Measurements from ENCODE around the gene REC8.
A peak's percentile ranks its signal among the peaks of the same experiment; 100 is the strongest.

REC8 gene

DNA sequence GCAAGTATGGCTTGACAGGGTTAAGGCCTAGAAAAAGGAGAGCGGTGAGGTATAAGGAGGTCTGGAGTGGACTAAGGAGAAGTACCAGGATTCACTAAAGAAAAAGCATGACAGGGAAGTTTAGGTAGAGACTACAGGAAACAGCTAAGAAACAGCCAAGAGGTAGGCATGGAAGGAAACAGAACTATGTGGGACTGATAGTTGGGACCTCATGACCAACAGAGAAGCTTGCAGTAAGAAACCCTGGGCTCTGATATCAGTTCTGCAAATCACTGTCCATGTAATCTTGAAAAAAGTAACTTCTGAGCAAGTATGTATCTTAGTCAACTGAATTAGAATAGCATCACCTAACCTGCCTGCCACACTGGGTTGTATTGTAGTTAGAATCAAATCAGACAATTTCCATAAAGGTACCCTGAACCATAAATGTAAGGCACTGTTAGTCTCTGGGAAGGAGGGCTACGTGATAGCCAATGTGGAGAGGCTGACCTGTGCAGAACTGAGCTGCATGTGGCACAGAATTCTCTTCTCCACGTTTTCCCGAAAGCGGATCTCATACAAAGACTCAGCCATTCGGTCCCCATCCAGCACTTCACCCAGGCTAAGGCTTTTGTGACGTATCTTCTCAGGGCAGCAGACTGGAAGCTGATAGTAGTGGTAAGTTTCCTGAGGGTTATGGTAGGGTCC is 22.4 kb downstream of the REC8 start:
- H2AFZ ChIP-seq (ENCODE audit: low read depth, low read length) = no peak overlapping the region
- no peak overlapping the region for H3K4ac ChIP-seq (ENCODE audit: low read depth in 1 of 2, low read length in 2 of 2)
- H3K9ac ChIP-seq (ENCODE audit: low read length) = peak overlapping the region; percentile 100
- no peak overlapping the region for H2AK5ac ChIP-seq (ENCODE audit: low read length, severe bottlenecking)
- H3K4me1 ChIP-seq (ENCODE audit: control insufficient read depth, insufficient read depth, low read depth, low read length) = peaks cover 9% of the 10 kb centered on the region
- peak overlapping the region; percentile 82 to 94 for H3K4me3 ChIP-seq (ENCODE audit: insufficient read depth in 1 of 2, low read depth in 1 of 2, low read length in 2 of 2)
- peaks cover 24 to 45% of the 10 kb centered on the region in 2 experiments for H3K36me3 ChIP-seq (ENCODE audit: control insufficient read depth in 1 of 2, insufficient read depth in 2 of 2, low read depth in 1 of 2, low read length in 2 of 2)
- H3K9me3 ChIP-seq (ENCODE audit: control insufficient read depth, low read length) = no peaks in the 10 kb centered on the region
- peak overlapping the region in 1 of 2 experiments; percentile 21 for H2BK12ac ChIP-seq (ENCODE audit: low read length in 2 of 2)
- peak overlapping the region; percentile 67 for H3K4me2 ChIP-seq (ENCODE audit: low read length, poor library complexity, severe bottlenecking)
- 92% methylated on average over 5 of the region's 7 CpGs for WGBS
- no peak overlapping the region for H3K27ac ChIP-seq (ENCODE audit: low read length, poor library complexity, severe bottlenecking)
- H3K23ac ChIP-seq (ENCODE audit: low read length in 2 of 2) = no peak overlapping the region
- no peaks in the 10 kb centered on the region for H3K27me3 ChIP-seq (ENCODE audit: control insufficient read depth in 1 of 2, insufficient read depth in 1 of 2, low read length in 2 of 2)
- H2BK15ac ChIP-seq (ENCODE audit: low read depth, poor library complexity, severe bottlenecking) = no peak overlapping the region
- H3K18ac ChIP-seq (ENCODE audit: low read depth in 1 of 2, low read length in 2 of 2) = no peak overlapping the region
- peak; percentile 6 for DNase-seq
- H4K91ac ChIP-seq (ENCODE audit: low read length) = no peak overlapping the region
- H4K8ac ChIP-seq (ENCODE audit: low read length) = peak overlapping the region; percentile 90
- no peak overlapping the region for H2BK5ac ChIP-seq (ENCODE audit: low read depth, low read length, poor library complexity, severe bottlenecking)
- H3K79me1 ChIP-seq (replicated peaks; ENCODE audit: low read length, poor library complexity, severe bottlenecking) = peaks cover 29% of the 10 kb centered on the region
- no peak overlapping the region for H3K14ac ChIP-seq (ENCODE audit: low read length in 2 of 2)
- H2BK120ac ChIP-seq (ENCODE audit: low read depth, low read length) = no peak overlapping the region

DNA sequence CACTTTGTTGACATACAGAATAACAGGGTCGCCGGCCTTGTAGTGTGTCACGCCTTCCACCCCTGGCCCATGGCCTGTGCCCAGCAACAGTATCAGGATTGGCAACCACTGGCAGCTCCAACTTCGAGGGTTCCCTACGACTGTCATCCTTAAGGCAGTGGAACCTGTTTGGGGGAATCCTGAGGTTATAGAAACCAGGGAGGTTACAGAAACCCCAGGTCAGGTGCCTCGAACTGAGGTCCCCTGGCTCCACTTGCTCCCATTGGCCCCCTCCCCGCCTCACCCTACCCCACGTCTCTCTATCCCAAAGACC is 22.9 kb downstream of the REC8 start:
- peak overlapping the region; percentile 100 for H3K9ac ChIP-seq (ENCODE audit: low read length)
- H3K4me2 ChIP-seq (ENCODE audit: low read length, poor library complexity, severe bottlenecking) = peak overlapping the region; percentile 67
- WGBS = 71% methylated on average over 8 of the region's 8 CpGs
- peaks cover 31% of the 10 kb centered on the region for H3K79me1 ChIP-seq (replicated peaks; ENCODE audit: low read length, poor library complexity, severe bottlenecking)
- H3K27me3 ChIP-seq (ENCODE audit: control insufficient read depth in 1 of 2, insufficient read depth in 1 of 2, low read length in 2 of 2) = no peaks in the 10 kb centered on the region
- H3K27ac ChIP-seq (ENCODE audit: low read length, poor library complexity, severe bottlenecking) = no peak overlapping the region
- no peak for DNase-seq
- peak overlapping the region; percentile 93 for H2BK15ac ChIP-seq (ENCODE audit: low read depth, poor library complexity, severe bottlenecking)
- no peak overlapping the region for H2AK5ac ChIP-seq (ENCODE audit: low read length, severe bottlenecking)
- H3K4me1 ChIP-seq (ENCODE audit: control insufficient read depth, insufficient read depth, low read depth, low read length) = peaks cover 9% of the 10 kb centered on the region
- peak overlapping the region; percentile 82 to 94 for H3K4me3 ChIP-seq (ENCODE audit: insufficient read depth in 1 of 2, low read depth in 1 of 2, low read length in 2 of 2)
- no peak overlapping the region for H2BK5ac ChIP-seq (ENCODE audit: low read depth, low read length, poor library complexity, severe bottlenecking)
- no peak overlapping the region for H2AFZ ChIP-seq (ENCODE audit: low read depth, low read length)
- H2BK120ac ChIP-seq (ENCODE audit: low read depth, low read length) = peak overlapping the region; percentile 94
- H4K8ac ChIP-seq (ENCODE audit: low read length) = peak overlapping the region; percentile 90
- H3K14ac ChIP-seq (ENCODE audit: low read length in 2 of 2) = no peak overlapping the region
- H4K91ac ChIP-seq (ENCODE audit: low read length) = peak overlapping the region; percentile 99
- H3K23ac ChIP-seq (ENCODE audit: low read length in 2 of 2) = no peak overlapping the region
- H3K18ac ChIP-seq (ENCODE audit: low read depth in 1 of 2, low read length in 2 of 2) = peak overlapping the region in 1 of 2 experiments; percentile 99
- no peaks in the 10 kb centered on the region for H3K9me3 ChIP-seq (ENCODE audit: control insufficient read depth, low read length)
- H3K4ac ChIP-seq (ENCODE audit: low read depth in 1 of 2, low read length in 2 of 2) = peak overlapping the region; percentile 95 to 98
- H2BK12ac ChIP-seq (ENCODE audit: low read length in 2 of 2) = no peak overlapping the region
- H3K36me3 ChIP-seq (ENCODE audit: control insufficient read depth in 1 of 2, insufficient read depth in 2 of 2, low read depth in 1 of 2, low read length in 2 of 2) = peaks cover 23 to 41% of the 10 kb centered on the region in 2 experiments

DNA sequence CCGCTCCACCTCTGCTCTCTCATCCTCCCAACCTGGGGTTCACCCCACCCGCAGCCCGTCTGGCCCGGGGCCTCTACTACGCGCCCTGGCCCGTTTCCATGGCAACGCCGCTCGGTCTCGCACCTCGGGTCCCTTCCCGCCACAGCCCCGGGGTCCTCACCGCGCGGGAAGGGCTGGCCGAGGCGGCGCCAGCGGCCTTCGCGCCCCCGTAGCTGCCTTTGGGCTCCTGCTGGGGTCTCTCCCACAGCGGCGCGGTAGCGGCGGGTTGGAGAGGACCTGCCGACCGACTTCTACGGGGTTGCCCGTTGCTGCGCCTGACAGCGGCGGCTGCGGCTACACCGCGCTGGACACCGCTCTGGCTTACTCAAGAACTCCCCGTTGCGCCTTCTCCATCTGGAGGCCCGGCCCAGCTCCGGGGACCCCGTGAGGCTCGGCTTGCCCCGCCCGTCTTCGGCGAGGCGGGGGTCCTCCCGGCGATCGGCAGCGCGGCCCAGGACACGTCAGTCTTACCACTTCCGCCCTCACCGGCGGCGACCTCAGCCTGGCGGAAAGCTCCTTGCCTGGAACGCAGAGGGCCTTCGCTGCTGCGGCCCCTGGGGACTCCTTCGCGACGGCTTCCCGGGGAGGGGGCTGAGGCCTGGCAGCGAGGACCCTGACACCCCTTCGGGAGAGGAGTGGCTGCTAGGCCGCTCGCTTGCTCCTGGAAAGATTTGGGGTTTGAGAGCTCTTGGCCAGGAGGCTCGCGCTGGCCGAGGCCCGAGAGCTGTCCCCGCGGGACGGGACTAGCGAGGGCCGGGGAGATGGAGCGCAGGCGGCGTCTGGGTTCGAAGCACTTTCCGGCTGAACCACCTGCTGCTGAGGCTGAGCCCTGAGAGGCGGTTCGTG is 23.5 kb downstream of the REC8 start, which contains the start of gene TM9SF1:
Gene TM9SF1 (minus strand): TSS at position 256 of the 885 bp plus-strand sequence. CDS start 422 bp downstream, outside the sequence.
- Histone ChIP-seq H2AFZ (ENCODE audit: low read depth, low read length) (peak within 1 kb of the TSS; percentile 83), H3K36me3 (ENCODE audit: control insufficient read depth in 1 of 2, insufficient read depth in 2 of 2, low read depth in 1 of 2, low read length in 2 of 2) (peaks cover 23 to 35% of the 10 kb centered on the region in 2 experiments), H3K4ac (ENCODE audit: low read depth in 1 of 2, low read length in 2 of 2) (peak within 1 kb of the TSS; percentile 95 to 98), H3K18ac (ENCODE audit: low read depth in 1 of 2, low read length in 2 of 2) (peak within 1 kb of the TSS; percentile 98 to 99), H3K79me1 (replicated peaks; ENCODE audit: low read length, poor library complexity, severe bottlenecking) (peaks cover 30% of the 10 kb centered on the region), H3K4me2 (ENCODE audit: low read length, poor library complexity, severe bottlenecking) (peak within 1 kb of the TSS; percentile 68), H2BK5ac (ENCODE audit: low read depth, low read length, poor library complexity, severe bottlenecking) (peak within 1 kb of the TSS; percentile 91), H3K9ac (ENCODE audit: low read length) (peak within 1 kb of the TSS; percentile 100), H3K27ac (ENCODE audit: low read length, poor library complexity, severe bottlenecking) (peak within 1 kb of the TSS; percentile 86), H3K4me1 (ENCODE audit: control insufficient read depth, insufficient read depth, low read depth, low read length) (peaks cover 9% of the 10 kb centered on the region), H3K27me3 (ENCODE audit: control insufficient read depth in 1 of 2, insufficient read depth in 1 of 2, low read length in 2 of 2) (no peaks in the 10 kb centered on the region), H2BK15ac (ENCODE audit: low read depth, poor library complexity, severe bottlenecking) (peak within 1 kb of the TSS; percentile 93), H2AK5ac (ENCODE audit: low read length, severe bottlenecking) (peak within 1 kb of the TSS; percentile 29), H3K4me3 (ENCODE audit: insufficient read depth in 1 of 2, low read depth in 1 of 2, low read length in 2 of 2) (peak within 1 kb of the TSS; percentile 82 to 94), H4K91ac (ENCODE audit: low read length) (peak within 1 kb of the TSS; percentile 99), H2BK12ac (ENCODE audit: low read length in 2 of 2) (peak within 1 kb of the TSS; percentile 21 to 59), H3K23ac (ENCODE audit: low read length in 2 of 2) (no peak within 1 kb of the TSS), H2BK120ac (ENCODE audit: low read depth, low read length) (peak within 1 kb of the TSS; percentile 94), H3K14ac (ENCODE audit: low read length in 2 of 2) (peak within 1 kb of the TSS in 1 of 2 experiments; percentile 93), H4K8ac (ENCODE audit: low read length) (peak within 1 kb of the TSS; percentile 90), H3K9me3 (ENCODE audit: control insufficient read depth, low read length) (no peaks in the 10 kb centered on the region)
- under 1% methylated on average over 77 of the region's 89 CpGs for WGBS
- DNase-seq = peak; percentile 91

All from mesenchymal stem cell (in vitro differentiated cells and primary cell).